HepG2 (cell line): ENCODE results near the gene SPC24. TPM values are rescaled to one million over a fixed set of nuclear protein-coding genes. Genes with fewer than 3 reads are reported as not detected.
A peak's percentile ranks its signal among the peaks of the same experiment; 100 is the strongest.

Source experiments
- CCDC6 ChIP-seq: sonication (generic); formaldehyde crosslinking; IDR thresholded peaks from 2 replicates; pipeline ENCODE4 v1.8.1; 2022; ENCODE audit warnings: mild to moderate bottlenecking, missing genetic modification reagents, moderate library complexity
- CREB1 ChIP-seq, 2 experiments: fragments of 450-650 bp in 1 of 2; IDR thresholded peaks; 2 replicates each; pipeline ENCODE4 v1.6.1; 2016 to 2017; ENCODE audit warnings: control low read depth in 1 of 2, mild to moderate bottlenecking in 1 of 2, missing compliant biosample characterization in 1 of 2, missing genetic modification characterization in 1 of 2
- FOXK2 ChIP-seq: fragments of 450-650 bp; IDR thresholded peaks from 2 replicates; pipeline ENCODE4 v1.6.1; 2016
- HNRNPH1 ChIP-seq: fragments of 200-400 bp; formaldehyde crosslinking; optimal IDR thresholded peaks from 2 replicates; pipeline ENCODE3; 2017; ENCODE audit warnings: mild to moderate bottlenecking, low read depth, low read length
- KAT8 ChIP-seq: IDR thresholded peaks from 2 replicates; pipeline ENCODE4 v1.6.1; 2016; ENCODE audit warnings: missing genetic modification reagents, missing compliant biosample characterization
- NPAS2 ChIP-seq: sonication (generic); formaldehyde crosslinking; IDR thresholded peaks from 2 replicates; pipeline ENCODE4 v1.8.0; 2022; ENCODE audit warnings: mild to moderate bottlenecking, missing genetic modification reagents, borderline replicate concordance
- PAX8 ChIP-seq: sonication (generic); formaldehyde crosslinking; IDR thresholded peaks from 2 replicates; pipeline ENCODE4 v1.8.0; 2022; ENCODE audit warnings: mild to moderate bottlenecking, missing genetic modification reagents, borderline replicate concordance
- REXO4 ChIP-seq: sonication (generic); formaldehyde crosslinking; IDR thresholded peaks from 2 replicates; pipeline ENCODE4 v1.8.0; 2022; ENCODE audit warnings: missing genetic modification reagents, mild to moderate bottlenecking, borderline replicate concordance
- RXRB ChIP-seq: IDR thresholded peaks from 2 replicates; pipeline ENCODE4 v1.6.1; 2016; ENCODE audit warnings: borderline replicate concordance, missing genetic modification reagents, missing compliant biosample characterization
- SRY ChIP-seq: sonication (generic); formaldehyde crosslinking; IDR thresholded peaks from 2 replicates; pipeline ENCODE4 v1.8.0; 2022; ENCODE audit warnings: mild to moderate bottlenecking, missing genetic modification reagents
- TCF7L2 ChIP-seq: IDR thresholded peaks from 2 replicates; pipeline ENCODE4 v1.6.1; 2011; ENCODE audit warnings: mild to moderate bottlenecking, low read depth, low read length, moderate library complexity
- YY1 ChIP-seq: IDR thresholded peaks from 2 replicates; pipeline ENCODE4 v1.6.1; 2011; ENCODE audit warnings: low read length, low read depth, moderate library complexity, mild to moderate bottlenecking; ENCODE audit not compliant: insufficient read depth, insufficient replicate concordance
- ZNF143 ChIP-seq: sonication (generic); formaldehyde crosslinking; IDR thresholded peaks from 2 replicates; pipeline ENCODE4 v1.4.0; 2020; ENCODE audit warnings: missing genetic modification reagents
- polyA plus RNA-seq, 8 experiments: library from polyadenylated mRNA; depleted of rRNA in 3 of 8; stranded (reverse) in 7 of 8; unstranded in 1 of 8; fragments of >200 nt; fragmentation: Illumina TruSeq in 4 of 8; extraction: Trizol in 4 of 8; gene quantifications; 2 replicates each; pipeline versions ENCODE4 v1.2.1 to v1.2.3, GENCODE V29; 2011 to 2016; ENCODE audit warnings: low read depth in 4 of 8, missing spikeins in 1 of 8, mixed read lengths in 1 of 8; ENCODE audit not compliant: insufficient read depth in 1 of 8
- total RNA-seq, 5 experiments: library from RNA; depleted of rRNA; stranded (reverse); fragments of >200 nt; fragmentation: Illumina TruSeq; extraction: Trizol; gene quantifications; 2 replicates each; pipeline ENCODE4 v1.2.3, GENCODE V29; 2016; ENCODE audit warnings: low read depth in 1 of 5
- TF ChIP-seq, protein P1 (sequence below): sonication (generic); formaldehyde crosslinking; IDR thresholded peaks from 2 replicates; pipeline ENCODE4 v1.5.1; 2020; ENCODE audit warnings: missing genetic modification reagents, mild to moderate bottlenecking, borderline replicate concordance
- TF ChIP-seq, protein P2 (sequence below): sonication (generic); formaldehyde crosslinking; conservative IDR thresholded peaks from 2 replicates; pipeline ENCODE4 v1.4.0; 2020; ENCODE audit warnings: missing genetic modification reagents
- TF ChIP-seq, protein P3 (sequence below): IDR thresholded peaks from 2 replicates; pipeline ENCODE4 v1.6.1; 2016; ENCODE audit warnings: missing compliant biosample characterization, missing genetic modification reagents, borderline replicate concordance
- TF ChIP-seq, protein P4 (sequence below): sonication (generic); formaldehyde crosslinking; IDR thresholded peaks from 2 replicates; pipeline ENCODE4 v1.5.0; 2020; ENCODE audit warnings: mild to moderate bottlenecking, missing genetic modification reagents

Gene SPC24
- total and polyA plus RNA-seq, 2 of the 13 experiments (the other 11 are each of a cell fraction or from before 2014, with no cell fraction given) = 10.0 to 46.2 TPM

DNA sequence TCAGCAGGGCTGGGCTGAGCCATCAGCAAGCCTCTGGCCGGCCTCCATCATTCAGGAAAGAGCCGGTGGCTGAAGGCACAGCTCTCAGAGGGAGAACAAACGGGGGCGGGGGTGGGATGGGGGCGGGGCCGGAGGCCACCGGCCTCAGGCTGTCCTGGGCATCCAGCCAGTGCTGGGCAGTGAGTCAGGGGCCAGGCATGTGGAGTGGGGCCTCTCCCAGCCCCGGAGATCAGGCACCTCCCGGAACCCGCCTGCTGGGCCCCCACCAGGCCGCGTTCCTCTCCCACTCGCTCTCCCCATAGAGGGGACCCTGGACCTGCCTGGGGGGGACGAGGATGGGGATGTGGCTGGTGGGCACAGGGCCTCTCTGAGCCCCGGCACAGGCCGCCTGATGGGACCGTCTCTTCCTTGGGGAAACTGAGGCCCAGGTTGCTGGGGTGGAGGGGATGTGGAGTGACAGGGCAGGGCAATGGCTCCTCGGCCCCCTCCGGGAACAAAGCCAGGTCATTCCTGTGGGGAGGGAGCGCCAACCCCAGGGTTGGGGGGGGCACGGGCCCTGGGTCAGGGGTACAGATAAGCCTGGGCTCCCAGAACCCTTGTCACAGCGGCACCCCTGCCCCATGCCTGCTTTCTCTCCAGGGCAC lies 12.9 kb downstream of the SPC24 start (continued):
- no peak for TF ChIP-seq HNRNPH1
- no peak for TF ChIP-seq ZNF143
- no peak for TF ChIP-seq SRY (CRISPR knock-in tag)
- TF ChIP-seq CCDC6 (CRISPR knock-in tag) = peak; percentile 26; the same call in 1 of the 2 replicates
- TF ChIP-seq REXO4 (CRISPR knock-in tag) = no peak
- TF ChIP-seq FOXK2 = no peak
- no peak for TF ChIP-seq CREB1 (IDR thresholded peaks at IDR 0.05)
- no peak for TF ChIP-seq CREB1 (CRISPR knock-in tag; IDR thresholded peaks at IDR 0.05)
- TF ChIP-seq PAX8 (CRISPR knock-in tag) = no peak
- TF ChIP-seq, protein P1, sequence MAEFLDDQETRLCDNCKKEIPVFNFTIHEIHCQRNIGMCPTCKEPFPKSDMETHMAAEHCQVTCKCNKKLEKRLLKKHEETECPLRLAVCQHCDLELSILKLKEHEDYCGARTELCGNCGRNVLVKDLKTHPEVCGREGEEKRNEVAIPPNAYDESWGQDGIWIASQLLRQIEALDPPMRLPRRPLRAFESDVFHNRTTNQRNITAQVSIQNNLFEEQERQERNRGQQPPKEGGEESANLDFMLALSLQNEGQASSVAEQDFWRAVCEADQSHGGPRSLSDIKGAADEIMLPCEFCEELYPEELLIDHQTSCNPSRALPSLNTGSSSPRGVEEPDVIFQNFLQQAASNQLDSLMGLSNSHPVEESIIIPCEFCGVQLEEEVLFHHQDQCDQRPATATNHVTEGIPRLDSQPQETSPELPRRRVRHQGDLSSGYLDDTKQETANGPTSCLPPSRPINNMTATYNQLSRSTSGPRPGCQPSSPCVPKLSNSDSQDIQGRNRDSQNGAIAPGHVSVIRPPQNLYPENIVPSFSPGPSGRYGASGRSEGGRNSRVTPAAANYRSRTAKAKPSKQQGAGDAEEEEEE = no peak
- no peak for TF ChIP-seq NPAS2 (CRISPR knock-in tag)
- no peak for TF ChIP-seq TCF7L2
- no peak for TF ChIP-seq RXRB
- TF ChIP-seq, protein P2, sequence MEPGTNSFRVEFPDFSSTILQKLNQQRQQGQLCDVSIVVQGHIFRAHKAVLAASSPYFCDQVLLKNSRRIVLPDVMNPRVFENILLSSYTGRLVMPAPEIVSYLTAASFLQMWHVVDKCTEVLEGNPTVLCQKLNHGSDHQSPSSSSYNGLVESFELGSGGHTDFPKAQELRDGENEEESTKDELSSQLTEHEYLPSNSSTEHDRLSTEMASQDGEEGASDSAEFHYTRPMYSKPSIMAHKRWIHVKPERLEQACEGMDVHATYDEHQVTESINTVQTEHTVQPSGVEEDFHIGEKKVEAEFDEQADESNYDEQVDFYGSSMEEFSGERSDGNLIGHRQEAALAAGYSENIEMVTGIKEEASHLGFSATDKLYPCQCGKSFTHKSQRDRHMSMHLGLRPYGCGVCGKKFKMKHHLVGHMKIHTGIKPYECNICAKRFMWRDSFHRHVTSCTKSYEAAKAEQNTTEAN (CRISPR knock-in tag) = no peak
- TF ChIP-seq YY1 = no peak
- no peak; the same call in 1 of the 2 replicates for TF ChIP-seq KAT8 (CRISPR knock-in tag)
- TF ChIP-seq, protein P3, sequence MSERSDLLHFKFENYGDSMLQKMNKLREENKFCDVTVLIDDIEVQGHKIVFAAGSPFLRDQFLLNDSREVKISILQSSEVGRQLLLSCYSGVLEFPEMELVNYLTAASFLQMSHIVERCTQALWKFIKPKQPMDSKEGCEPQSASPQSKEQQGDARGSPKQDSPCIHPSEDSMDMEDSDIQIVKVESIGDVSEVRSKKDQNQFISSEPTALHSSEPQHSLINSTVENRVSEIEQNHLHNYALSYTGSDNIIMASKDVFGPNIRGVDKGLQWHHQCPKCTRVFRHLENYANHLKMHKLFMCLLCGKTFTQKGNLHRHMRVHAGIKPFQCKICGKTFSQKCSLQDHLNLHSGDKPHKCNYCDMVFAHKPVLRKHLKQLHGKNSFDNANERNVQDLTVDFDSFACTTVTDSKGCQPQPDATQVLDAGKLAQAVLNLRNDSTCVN (CRISPR knock-in tag) = no peak
- TF ChIP-seq, protein P4, sequence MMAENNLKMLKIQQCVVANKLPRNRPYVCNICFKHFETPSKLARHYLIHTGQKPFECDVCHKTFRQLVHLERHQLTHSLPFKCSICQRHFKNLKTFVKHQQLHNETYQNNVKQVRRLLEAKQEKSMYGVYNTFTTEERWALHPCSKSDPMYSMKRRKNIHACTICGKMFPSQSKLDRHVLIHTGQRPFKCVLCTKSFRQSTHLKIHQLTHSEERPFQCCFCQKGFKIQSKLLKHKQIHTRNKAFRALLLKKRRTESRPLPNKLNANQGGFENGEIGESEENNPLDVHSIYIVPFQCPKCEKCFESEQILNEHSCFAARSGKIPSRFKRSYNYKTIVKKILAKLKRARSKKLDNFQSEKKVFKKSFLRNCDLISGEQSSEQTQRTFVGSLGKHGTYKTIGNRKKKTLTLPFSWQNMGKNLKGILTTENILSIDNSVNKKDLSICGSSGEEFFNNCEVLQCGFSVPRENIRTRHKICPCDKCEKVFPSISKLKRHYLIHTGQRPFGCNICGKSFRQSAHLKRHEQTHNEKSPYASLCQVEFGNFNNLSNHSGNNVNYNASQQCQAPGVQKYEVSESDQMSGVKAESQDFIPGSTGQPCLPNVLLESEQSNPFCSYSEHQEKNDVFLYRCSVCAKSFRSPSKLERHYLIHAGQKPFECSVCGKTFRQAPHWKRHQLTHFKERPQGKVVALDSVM (CRISPR knock-in tag) = no peak
